ENCODE data around the gene ADORA1. TPM values are rescaled to one million over a fixed set of nuclear protein-coding genes. Genes with fewer than 3 reads are reported as not detected.

Gene ADORA1
- total and polyA plus RNA-seq, 8 donors = 8.1 to 19.7 (median 15.5) TPM

DNA sequence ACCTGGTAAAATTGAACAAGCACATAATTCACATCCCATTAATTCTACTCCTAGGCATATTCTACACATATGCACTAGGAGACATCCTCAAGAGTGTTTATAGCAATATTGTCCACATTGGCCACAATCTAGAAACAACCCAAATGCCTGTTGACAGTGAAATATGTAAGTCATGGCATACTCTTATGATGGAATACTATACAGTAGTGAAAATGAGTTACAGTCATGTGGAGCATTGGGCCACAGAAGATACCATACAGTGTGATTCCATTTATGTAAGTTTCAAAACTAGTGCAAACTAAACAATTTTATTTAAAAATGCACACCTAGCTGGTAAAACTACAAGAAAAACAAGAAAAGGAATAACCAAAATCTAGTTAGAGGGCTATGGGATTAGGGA is 82.8 kb downstream of the ADORA1 start:
- H3K4me3 ChIP-seq = no peak overlapping the region
- H3K27me3 ChIP-seq = no peaks in the 10 kb centered on the region
- H3K36me3 ChIP-seq = no peaks in the 10 kb centered on the region
- DNase-seq = no peak
- H3K9me3 ChIP-seq = no peaks in the 10 kb centered on the region
- H3K4me1 ChIP-seq = no peaks in the 10 kb centered on the region
- FAIRE-seq = no peak
- TF ChIP-seq, protein P1, sequence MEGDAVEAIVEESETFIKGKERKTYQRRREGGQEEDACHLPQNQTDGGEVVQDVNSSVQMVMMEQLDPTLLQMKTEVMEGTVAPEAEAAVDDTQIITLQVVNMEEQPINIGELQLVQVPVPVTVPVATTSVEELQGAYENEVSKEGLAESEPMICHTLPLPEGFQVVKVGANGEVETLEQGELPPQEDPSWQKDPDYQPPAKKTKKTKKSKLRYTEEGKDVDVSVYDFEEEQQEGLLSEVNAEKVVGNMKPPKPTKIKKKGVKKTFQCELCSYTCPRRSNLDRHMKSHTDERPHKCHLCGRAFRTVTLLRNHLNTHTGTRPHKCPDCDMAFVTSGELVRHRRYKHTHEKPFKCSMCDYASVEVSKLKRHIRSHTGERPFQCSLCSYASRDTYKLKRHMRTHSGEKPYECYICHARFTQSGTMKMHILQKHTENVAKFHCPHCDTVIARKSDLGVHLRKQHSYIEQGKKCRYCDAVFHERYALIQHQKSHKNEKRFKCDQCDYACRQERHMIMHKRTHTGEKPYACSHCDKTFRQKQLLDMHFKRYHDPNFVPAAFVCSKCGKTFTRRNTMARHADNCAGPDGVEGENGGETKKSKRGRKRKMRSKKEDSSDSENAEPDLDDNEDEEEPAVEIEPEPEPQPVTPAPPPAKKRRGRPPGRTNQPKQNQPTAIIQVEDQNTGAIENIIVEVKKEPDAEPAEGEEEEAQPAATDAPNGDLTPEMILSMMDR (IDR thresholded peaks at IDR 0.05) = no peak
- intact Hi-C loops (cut with DNase I) = no loop called here
- no peak for ATAC-seq
- H3K27ac ChIP-seq = no peak overlapping the region

DNA sequence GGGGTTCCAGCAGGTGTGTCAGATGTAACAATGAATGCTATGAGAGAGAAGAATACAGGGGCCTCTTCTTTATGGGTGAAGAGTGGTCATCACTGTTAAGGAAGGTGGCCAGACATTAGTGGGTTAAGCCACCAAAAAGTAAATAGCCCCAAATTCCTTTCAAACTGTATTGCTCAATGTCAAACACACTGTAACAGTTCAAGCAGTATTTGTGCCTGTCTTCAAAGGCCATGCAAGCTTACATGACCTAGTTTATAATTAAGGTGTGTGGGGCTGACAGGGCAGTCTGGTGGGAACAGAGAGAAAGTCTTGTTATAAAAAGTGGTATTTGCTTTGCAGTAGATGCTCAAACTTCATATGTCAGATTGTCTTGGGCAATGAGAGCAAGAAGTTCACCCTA is 83.5 kb downstream of the ADORA1 start:
- intact Hi-C loops (cut with DNase I) = no loop called here
- no peak for FAIRE-seq
- ATAC-seq = no peak

DNA sequence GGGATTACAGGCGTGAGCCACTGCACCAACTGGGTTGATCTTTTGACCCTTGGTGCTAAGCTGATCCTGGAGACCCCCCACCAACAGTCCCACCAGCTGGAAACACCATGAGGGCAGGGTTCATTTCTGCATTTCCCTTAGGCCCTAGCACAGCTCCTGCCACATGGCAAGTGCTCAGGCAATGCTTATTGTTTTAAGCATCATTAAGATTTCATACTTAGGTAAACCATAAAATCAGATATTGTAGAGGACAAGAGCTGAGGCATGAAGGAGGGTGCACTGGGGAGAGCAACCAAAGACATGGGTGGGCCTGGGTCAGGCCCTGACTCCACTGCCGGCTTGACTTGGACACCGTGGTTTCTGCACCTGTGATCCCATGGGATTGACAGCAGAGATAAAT is 84.3 kb downstream of the ADORA1 start:
- ATAC-seq = no peak
- TF ChIP-seq, protein P1 (IDR thresholded peaks at IDR 0.05) = no peak
- no peaks in the 10 kb centered on the region for H3K9me3 ChIP-seq
- FAIRE-seq = no peak
- no peak for DNase-seq
- 87% methylated on average over 3 of the region's 3 CpGs for WGBS, 2 donors
- no peaks in the 10 kb centered on the region for H3K27me3 ChIP-seq
- no peaks in the 10 kb centered on the region for H3K4me1 ChIP-seq
- no peak overlapping the region for H3K4me3 ChIP-seq
- intact Hi-C loops (cut with DNase I) = no loop called here
- H3K27ac ChIP-seq = no peak overlapping the region
- H3K36me3 ChIP-seq = no peaks in the 10 kb centered on the region

More for the DNA sequence above, 83.5 kb downstream of the ADORA1 start:
- no peak for DNase-seq
- Histone ChIP-seq H3K4me3 (no peak overlapping the region), H3K27me3 (no peaks in the 10 kb centered on the region), H3K27ac (no peak overlapping the region), H3K9me3 (no peaks in the 10 kb centered on the region), H3K4me1 (no peaks in the 10 kb centered on the region), H3K36me3 (no peaks in the 10 kb centered on the region)
- TF ChIP-seq, protein P1 (IDR thresholded peaks at IDR 0.05) = no peak

DNA sequence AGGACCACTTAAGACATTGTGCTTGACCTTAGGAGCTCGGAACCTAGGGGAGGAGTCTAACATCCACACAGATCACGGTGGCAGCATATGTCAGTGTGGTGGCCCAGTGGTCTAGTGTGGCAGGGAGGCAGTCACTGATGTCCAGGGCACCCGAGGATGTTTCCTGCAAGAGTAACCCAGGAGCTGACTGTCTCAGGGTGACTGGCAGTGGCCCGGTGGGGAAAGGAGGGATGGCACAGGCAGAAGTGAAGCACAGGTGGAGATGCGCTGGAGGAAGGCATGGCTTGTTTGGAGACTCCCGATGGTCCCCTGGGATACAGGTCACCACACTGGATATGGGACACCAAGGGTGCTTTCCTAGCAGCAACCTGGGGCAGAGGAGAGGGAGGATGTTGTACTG is 85.6 kb downstream of the ADORA1 start:
- no peaks in the 10 kb centered on the region for H3K4me1 ChIP-seq
- TF ChIP-seq, protein P1 (IDR thresholded peaks at IDR 0.05) = no peak
- H3K9me3 ChIP-seq = no peaks in the 10 kb centered on the region
- H3K27ac ChIP-seq = no peak overlapping the region
- 70 to 86% methylated on average over 6 of the region's 6 CpGs for whole genome bisulfite sequencing, 2 donors
- intact Hi-C loops (cut with DNase I) = no loop called here
- no peaks in the 10 kb centered on the region for H3K27me3 ChIP-seq
- DNase-seq (no peak), FAIRE-seq (no peak), ATAC-seq (no peak)
- H3K4me3 ChIP-seq = no peak overlapping the region
- H3K36me3 ChIP-seq = no peaks in the 10 kb centered on the region

DNA sequence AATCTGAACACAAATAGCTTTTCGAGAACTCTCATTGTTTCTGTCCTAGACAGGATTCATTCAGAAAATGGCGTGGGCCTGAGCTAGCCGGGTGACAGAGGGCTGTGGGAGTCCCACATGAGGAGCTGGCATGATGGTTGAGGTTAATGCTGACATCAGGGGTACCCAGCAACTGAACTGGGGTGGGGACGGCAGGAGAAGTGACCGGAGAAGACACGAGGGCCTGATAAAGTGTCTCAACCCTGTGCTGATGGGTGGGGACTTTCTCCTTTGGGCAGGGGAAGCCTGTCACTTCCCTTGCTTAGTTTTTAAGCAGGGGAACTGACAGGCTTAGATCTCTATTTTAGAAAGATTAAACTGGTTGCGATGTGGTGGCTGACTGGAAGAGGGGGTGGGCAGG is 87.3 kb downstream of the ADORA1 start:
- no peak for FAIRE-seq
- ATAC-seq = no peak

More for the DNA sequence above, 87.3 kb downstream of the ADORA1 start:
- Histone ChIP-seq H3K27ac (no peak overlapping the region), H3K27me3 (no peaks in the 10 kb centered on the region), H3K9me3 (no peaks in the 10 kb centered on the region), H3K4me1 (no peaks in the 10 kb centered on the region), H3K4me3 (no peak overlapping the region), H3K36me3 (no peaks in the 10 kb centered on the region)
- intact Hi-C loops (cut with DNase I) = loop anchor here in 2 of 3 donors (5.0 kb wide), 4 partner anchors 93 to 178 kb away; no protein-coding TSS in a partner anchor
- 74 to 87% methylated on average over 7 of the region's 7 CpGs for WGBS, 2 donors
- TF ChIP-seq, protein P1 (IDR thresholded peaks at IDR 0.05) = no peak
- no peak for DNase-seq

Data from pancreas (tissue), 10 donors.